B cell (primary cell): ENCODE results near the gene SLC9A9. TPM values are rescaled to one million over a fixed set of nuclear protein-coding genes. Genes with fewer than 3 reads are reported as not detected.

ENCODE experiments used
- ATAC-seq: fragments of 200-7000 bp; cut with Tn5 transposase; one replicate; pipeline ENCODE4 v1.10.0; 2021; ENCODE audit warnings: low read depth, mild to moderate bottlenecking, moderate number of reproducible peaks, moderate library complexity
- CTCF ChIA-PET: fragments of 350-600 bp; sonication (Branson Sonifier 250); formaldehyde crosslinking; loops from one replicate; lab custom pipeline; 2021; ENCODE audit warnings: antibody characterized with exemption, inconsistent platforms; lab: Charles Lee
- POLR2A ChIA-PET: fragments of 350-600 bp; sonication (Branson Sonifier 250); formaldehyde crosslinking; loops from one replicate; lab custom pipeline; 2021; ENCODE audit warnings: antibody characterized with exemption; lab: Charles Lee
- DNase-seq: peaks from one replicate; pipeline ENCODE4 v3.0.0; 2013
- H2AFZ ChIP-seq: 2 replicates; pipeline ENCODE4 v1.6.1; 2012; ENCODE audit warnings: mild to moderate bottlenecking, low read depth, low read length; ENCODE audit not compliant: insufficient read depth, poor library complexity, severe bottlenecking
- H3K27ac ChIP-seq, 2 donors: 1 replicate in 1 of 2; 2 replicates in 1 of 2; pipeline ENCODE4 v1.5.1; 2012 to 2013; ENCODE audit warnings: low read length in 2 of 2, mild to moderate bottlenecking in 2 of 2, moderate library complexity in 1 of 2
- H3K27me3 ChIP-seq, 4 experiments: fragments of 200-600 bp in 1 of 4; sonication (generic) in 1 of 4; replicated peaks in 1 of 4; 1 replicate in 2 of 4; 2 replicates in 2 of 4; pipeline versions ENCODE4 v1.6.1 to v1.7.0; 2013 to 2016; ENCODE audit warnings: low read length in 3 of 4, mild to moderate bottlenecking in 2 of 4, mixed read lengths in 1 of 4, moderate library complexity in 1 of 4; ENCODE audit not compliant: insufficient read depth in 4 of 4, control insufficient read depth in 3 of 4; ENCODE audit errors: control extremely low read depth in 1 of 4
- H3K36me3 ChIP-seq, 2 experiments: replicated peaks in 1 of 2; 1 replicate in 1 of 2; 2 replicates in 1 of 2; pipeline versions ENCODE4 v1.6.1 to v1.7.1; 2013; ENCODE audit warnings: low read length in 1 of 2; ENCODE audit not compliant: insufficient read depth in 2 of 2, control insufficient read depth in 1 of 2; ENCODE audit errors: control extremely low read depth in 1 of 2, extremely low read depth in 1 of 2
- H3K4me1 ChIP-seq, 2 donors: fragments of 200-600 bp in 1 of 2; sonication (generic) in 1 of 2; 1 replicate in 1 of 2; 2 replicates in 1 of 2; pipeline versions ENCODE4 v1.5.1 to v1.6.1; 2013 to 2017; ENCODE audit warnings: low read length in 2 of 2; ENCODE audit not compliant: control insufficient read depth in 2 of 2, insufficient read depth in 2 of 2
- H3K4me2 ChIP-seq: replicated peaks from 2 replicates; pipeline ENCODE3; 2012; ENCODE audit warnings: mild to moderate bottlenecking, low read depth, low read length; ENCODE audit not compliant: poor library complexity, severe bottlenecking
- H3K4me3 ChIP-seq, 5 experiments: fragments of 200-600 bp in 1 of 5; sonication (generic) in 1 of 5; 1 replicate in 3 of 5; 2 replicates in 2 of 5; pipeline versions ENCODE4 v1.5.1 to v1.7.0; 2011 to 2016; ENCODE audit warnings: low read length in 4 of 5, mild to moderate bottlenecking in 4 of 5, low read depth in 2 of 5, control low read depth in 1 of 5, moderate library complexity in 1 of 5; ENCODE audit not compliant: insufficient read depth in 1 of 5; ENCODE audit errors: control extremely low read depth in 1 of 5, extremely low read depth in 1 of 5
- H3K79me2 ChIP-seq: fragments of 200-600 bp; sonication (generic); one replicate; pipeline ENCODE4 v1.6.0; 2016; ENCODE audit warnings: low read length; ENCODE audit not compliant: control insufficient read depth, insufficient read depth
- H3K9ac ChIP-seq: fragments of 200-600 bp; sonication (generic); 2 replicates; pipeline ENCODE4 v1.6.1; 2017; ENCODE audit warnings: mild to moderate bottlenecking, low read length, moderate library complexity
- H3K9me3 ChIP-seq, 3 donors: one replicate each; pipeline versions ENCODE4 v1.6.1 to v1.7.1; 2013; ENCODE audit warnings: low read length in 2 of 3; ENCODE audit not compliant: control insufficient read depth in 2 of 3, insufficient read depth in 1 of 3; ENCODE audit errors: control extremely low read depth in 1 of 3
- H4K20me1 ChIP-seq: 2 replicates; pipeline ENCODE4 v1.6.0; 2012; ENCODE audit warnings: mild to moderate bottlenecking, low read length; ENCODE audit not compliant: insufficient read depth, control insufficient read depth, poor library complexity, severe bottlenecking
- H3K27ac Mint-ChIP-seq: one replicate; pipeline ENCODE4 v1.8.0; 2021; ENCODE audit warnings: mixed read lengths
- H3K27me3 Mint-ChIP-seq: one replicate; pipeline ENCODE4 v1.8.0; 2021; ENCODE audit warnings: mixed read lengths
- H3K4me1 Mint-ChIP-seq: one replicate; pipeline ENCODE4 v1.8.0; 2021; ENCODE audit warnings: mixed read lengths
- H3K4me3 Mint-ChIP-seq: one replicate; pipeline ENCODE4 v1.8.0; 2021; ENCODE audit warnings: mixed read lengths
- H3K9me3 Mint-ChIP-seq: one replicate; pipeline ENCODE4 v1.8.0; 2022; ENCODE audit warnings: mixed read lengths; ENCODE audit not compliant: insufficient read depth
- CTCF ChIP-seq: fragments of 200-600 bp; IDR thresholded peaks from one replicate; pipeline ENCODE4 v1.8.0; 2022; ENCODE audit warnings: antibody characterized with exemption, mild to moderate bottlenecking
- EZH2 ChIP-seq: IDR thresholded peaks from 2 replicates; pipeline ENCODE4 v1.6.1; 2012; ENCODE audit warnings: borderline replicate concordance, low read depth, mild to moderate bottlenecking, moderate library complexity, low read length; ENCODE audit not compliant: insufficient read depth, poor library complexity, severe bottlenecking
- whole genome bisulfite sequencing: methylation state at CpG from one replicate; pipeline ENCODE4 v1.1.5; 2013; ENCODE audit warnings: missing lambda C conversion rate; ENCODE audit not compliant: insufficient coverage; 5-methylcytosine and 5-hydroxymethylcytosine counted together
- intact Hi-C: fragments of 100-400 bp; cut with micrococcal nuclease; formaldehyde crosslinking; loops from one replicate; pipeline ENCODE4 v1.10.0; 2022
- polyA plus RNA-seq: library from polyadenylated mRNA; depleted of rRNA; stranded (reverse); fragments of >200 nt; gene quantifications from 2 replicates; pipeline ENCODE4 v1.2.3, GENCODE V29; 2012
- total RNA-seq, 2 donors: library from RNA; stranded (reverse); fragments of 120-200 nt in 1 of 2; gene quantifications; 1 replicate in 1 of 2; 2 replicates in 1 of 2; pipeline versions ENCODE4 v1.2.3 to v1.2.4, GENCODE V29; 2013 to 2022

Gene SLC9A9
- total and polyA plus RNA-seq, 2 donors (not counting 1 experiment from before 2014, with no cell fraction given) = 7.7 to 17.3 TPM

- DNase-seq (no peak), ATAC-seq (no peak)
- H3K4me3 ChIP-seq = no peak overlapping the region
- H3K9ac ChIP-seq = no peak overlapping the region
- H4K20me1 ChIP-seq = no peaks in the 10 kb centered on the region
- H3K79me2 ChIP-seq = no peaks in the 10 kb centered on the region
- no peaks in the 10 kb centered on the region for H3K9me3 ChIP-seq
- H3K4me1 Mint-ChIP-seq = peaks cover 18% of the 10 kb centered on the region
- no peak overlapping the region for H3K4me2 ChIP-seq
- H3K4me3 Mint-ChIP-seq = no peak overlapping the region
- H3K27me3 ChIP-seq = no peaks in the 10 kb centered on the region
- intact Hi-C loops = no loop called here
- no peaks in the 10 kb centered on the region for H3K27me3 Mint-ChIP-seq
- WGBS = 100% methylated on average over 2 of the region's 3 CpGs
- ChIA-PET POLR2A (no interaction called here), CTCF (interaction anchor here (0.9 kb wide), 1 partner anchor 452 kb away, joined by 3 read pairs; no protein-coding TSS in a partner anchor)
- no peak overlapping the region for H3K27ac Mint-ChIP-seq
- no peak for TF ChIP-seq EZH2
- TF ChIP-seq CTCF = no peak
- H3K9me3 Mint-ChIP-seq = no peaks in the 10 kb centered on the region
- no peak overlapping the region for H3K27ac ChIP-seq
- H3K4me1 ChIP-seq = peaks cover 8 to 9% of the 10 kb centered on the region in 2 donors
- no peak overlapping the region for H2AFZ ChIP-seq
- H3K36me3 ChIP-seq = no peaks in the 10 kb centered on the region
These were observed 625.8 kb downstream of the SLC9A9 start for GRCh38 chr3:143222505-143222904.

DNA sequence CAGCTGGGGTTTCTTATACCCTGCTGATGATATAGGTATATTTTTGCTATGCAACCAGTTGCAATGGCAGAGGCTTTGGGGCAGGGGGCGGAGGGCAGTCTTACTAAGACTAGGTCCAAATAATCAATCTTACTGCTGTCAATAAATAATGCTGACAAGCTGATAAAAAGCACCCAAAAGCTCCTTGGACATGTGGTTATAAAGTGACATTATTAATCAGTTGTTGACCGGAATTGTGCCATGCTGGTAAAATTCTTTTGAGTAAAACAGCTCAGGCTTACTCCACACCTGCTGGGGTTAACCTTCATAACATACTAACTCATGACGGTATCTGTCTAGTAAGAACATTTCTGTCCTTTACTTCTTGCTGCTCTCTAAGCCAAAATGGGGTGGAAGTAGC, 626.8 kb downstream of the SLC9A9 start:
- Histone ChIP-seq H3K79me2 (no peaks in the 10 kb centered on the region), H3K4me1 (peaks cover 9 to 14% of the 10 kb centered on the region in 2 donors), H3K4me2 (no peak overlapping the region), H3K4me3 (no peak overlapping the region), H2AFZ (no peak overlapping the region), H3K9ac (no peak overlapping the region), H3K9me3 (no peaks in the 10 kb centered on the region), H4K20me1 (no peaks in the 10 kb centered on the region), H3K27me3 (no peaks in the 10 kb centered on the region), H3K36me3 (no peaks in the 10 kb centered on the region), H3K27ac (no peak overlapping the region)
- CTCF ChIA-PET = no interaction called here
- H3K4me1 Mint-ChIP-seq = peaks cover 28% of the 10 kb centered on the region
- DNase-seq (no peak), ATAC-seq (no peak)
- H3K27ac Mint-ChIP-seq = no peak overlapping the region
- H3K27me3 Mint-ChIP-seq = no peaks in the 10 kb centered on the region
- no CpG with 5 or more reads among the region's 3 CpGs for WGBS
- POLR2A ChIA-PET = no interaction called here
- no peak for TF ChIP-seq CTCF
- TF ChIP-seq EZH2 = no peak
- H3K9me3 Mint-ChIP-seq = no peaks in the 10 kb centered on the region
- no peak overlapping the region for H3K4me3 Mint-ChIP-seq
- intact Hi-C loops = no loop called here
